HG03432 (cell line): Measurements from ENCODE around the gene SMIM28.
"Not testable (repeated sequence)": the region's sequence is repeated elsewhere in the genome, so short reads cannot be mapped to it uniquely, and the experiment has no call there.

Experiments
- ATAC-seq: cut with Tn5 transposase; IDR thresholded peaks from one replicate; pipeline ENCODE4 v1.9.1; 2021; ENCODE audit warnings: mild to moderate bottlenecking, moderate library complexity; ENCODE audit not compliant: unreplicated experiment

The SMIM28 gene

DNA sequence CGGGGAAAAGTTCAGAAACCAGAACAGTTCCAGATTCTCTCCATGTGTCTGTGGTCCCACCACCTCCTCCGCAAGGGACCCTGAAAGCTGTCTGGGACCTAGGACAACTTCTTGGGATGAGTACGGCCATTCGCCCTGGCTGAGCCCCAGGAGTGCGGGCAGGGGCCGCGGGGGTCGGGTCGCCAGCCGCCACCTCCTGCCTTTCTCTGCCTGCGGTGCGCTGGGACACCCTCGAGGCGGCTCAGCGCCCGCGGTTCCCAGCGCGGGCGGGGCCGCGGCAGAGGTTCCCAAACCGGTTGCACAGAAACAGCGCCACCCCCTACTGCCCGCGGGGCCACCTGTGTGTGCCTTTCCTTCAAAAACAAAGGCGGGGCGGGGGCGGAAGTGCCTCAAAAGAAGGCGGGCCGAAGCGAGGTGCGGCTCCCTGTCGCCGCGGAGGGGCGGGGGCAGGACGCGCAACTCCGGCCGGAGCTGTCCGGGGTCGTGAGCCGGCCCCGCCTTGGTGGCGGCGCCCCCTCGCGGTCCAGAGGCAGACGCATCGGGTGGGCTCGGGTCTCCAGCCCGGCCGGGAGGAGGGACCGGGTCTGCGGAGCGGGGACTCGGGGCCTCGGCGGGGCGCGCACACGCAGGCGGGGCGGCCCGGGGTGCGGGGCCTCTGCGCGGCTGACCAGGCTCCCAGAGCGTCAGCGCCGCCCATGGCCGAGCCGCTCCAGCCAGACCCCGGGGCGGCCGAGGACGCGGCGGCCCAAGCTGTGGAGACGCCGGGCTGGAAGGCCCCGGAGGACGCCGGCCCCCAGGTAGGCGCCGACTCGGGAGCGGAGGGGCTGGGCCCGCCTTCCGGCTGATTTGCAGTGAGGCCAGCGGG, 26.3 kb downstream of the SMIM28 start, which contains the start of gene HEBP2:
TSS of gene HEBP2 (plus strand) at position 423 of the 865 bp plus-strand sequence. CDS start at position 696, 273 bp downstream.
- ATAC-seq = peak; percentile 96

GRCh38 chr6:138404666-138405337, 27.1 kb downstream of the SMIM28 start:
- ATAC-seq = no peak

GRCh38 chr6:138405816-138406413, 28.2 kb downstream of the SMIM28 start:
- ATAC-seq = no peak

DNA sequence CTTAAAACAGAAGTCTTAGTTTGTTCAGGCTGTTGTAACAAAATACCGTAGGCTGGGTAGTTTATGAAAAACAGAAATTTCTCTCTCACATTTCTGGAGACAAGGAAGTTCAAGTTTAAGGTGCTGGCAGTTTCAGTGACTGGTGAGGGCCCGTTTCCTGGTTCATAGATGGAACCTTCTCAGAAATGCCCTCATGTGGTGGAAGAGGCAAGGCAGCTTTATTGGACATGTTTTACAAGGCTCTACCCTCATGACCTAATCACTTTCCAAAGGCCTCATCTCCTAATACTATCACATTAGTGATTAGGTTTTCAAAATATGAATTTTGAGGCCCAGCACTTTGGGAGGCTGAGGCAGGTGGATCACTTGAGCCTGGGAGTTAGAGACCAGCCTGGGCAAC, 28.7 kb downstream of the SMIM28 start:
- no peak for ATAC-seq

- ATAC-seq = no peak
These were observed 32.5 kb downstream of the SMIM28 start for GRCh38 chr6:138410048-138410735.

GRCh38 chr6:138410972-138411880, 33.5 kb downstream of the SMIM28 start:
- peak; percentile 89 for ATAC-seq

DNA sequence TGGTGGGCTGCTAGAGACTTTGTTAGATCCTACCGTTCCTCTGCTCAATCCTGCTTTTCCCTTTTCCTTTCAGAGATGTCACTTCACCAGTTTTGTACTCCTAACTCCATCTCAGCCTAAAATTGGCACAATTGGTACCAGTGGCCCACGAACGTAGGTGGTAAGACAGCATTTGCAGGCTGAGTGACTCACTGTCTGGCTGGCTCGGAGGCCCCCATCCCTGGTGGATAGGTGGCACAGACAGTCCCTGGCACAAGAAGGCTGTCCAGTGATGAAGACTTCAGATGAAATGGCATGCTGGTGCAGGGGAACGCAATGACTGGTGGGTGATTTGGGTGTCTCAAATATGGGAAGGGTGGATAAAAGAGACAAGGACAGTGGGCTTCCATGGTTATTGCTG, 37.4 kb downstream of the SMIM28 start:
- ATAC-seq = no peak

DNA sequence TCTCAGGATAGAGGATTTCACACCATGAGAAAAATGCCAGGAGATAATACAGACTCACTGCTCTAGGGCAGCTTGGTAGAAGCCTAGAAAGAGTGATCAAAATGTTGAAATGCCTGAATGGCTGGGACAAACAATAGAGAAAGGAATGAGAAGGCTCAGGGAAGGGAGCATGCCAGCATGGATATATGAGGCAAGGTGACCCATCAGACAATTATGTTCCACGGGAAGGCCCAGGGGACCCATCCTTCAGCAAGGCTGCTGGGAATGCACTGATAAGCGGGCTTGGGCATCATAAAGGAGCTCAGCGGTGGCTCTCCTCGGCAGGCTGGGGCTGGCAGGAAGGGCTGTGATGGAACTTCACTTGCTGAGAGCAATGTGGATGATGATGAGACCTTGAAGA, 38.5 kb downstream of the SMIM28 start:
- no peak for ATAC-seq

GRCh38 chr6:138417493-138418117, 39.9 kb downstream of the SMIM28 start:
- no peak for ATAC-seq

GRCh38 chr6:138418118-138418742, 40.5 kb downstream of the SMIM28 start:
- ATAC-seq = no peak

GRCh38 chr6:138419766-138420165, 42.1 kb downstream of the SMIM28 start:
- ATAC-seq = no peak

DNA sequence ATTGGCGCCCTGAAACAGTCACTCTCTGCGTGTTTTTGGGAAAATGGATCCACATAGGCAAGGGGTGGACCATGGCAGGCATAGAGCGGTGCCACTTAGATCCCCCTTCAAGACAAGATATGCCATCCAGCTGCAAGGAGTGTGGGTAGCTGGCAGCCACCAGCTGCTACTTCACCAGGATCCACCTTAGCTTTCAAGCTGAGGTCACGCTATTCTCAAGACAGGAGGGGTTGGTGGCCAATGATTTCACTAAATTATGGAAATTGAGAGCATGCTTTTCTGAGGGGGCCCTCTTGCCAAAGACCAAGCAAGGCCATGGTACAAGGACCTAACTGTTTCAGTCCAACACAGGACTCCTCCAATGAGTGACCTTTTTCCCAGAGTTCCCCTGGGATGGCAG, 42.7 kb downstream of the SMIM28 start:
- ATAC-seq = no peak

GRCh38 chr6:138421089-138421488, 43.4 kb downstream of the SMIM28 start:
- ATAC-seq = no peak

GRCh38 chr6:138421608-138422007, 43.9 kb downstream of the SMIM28 start:
- ATAC-seq = no peak

DNA sequence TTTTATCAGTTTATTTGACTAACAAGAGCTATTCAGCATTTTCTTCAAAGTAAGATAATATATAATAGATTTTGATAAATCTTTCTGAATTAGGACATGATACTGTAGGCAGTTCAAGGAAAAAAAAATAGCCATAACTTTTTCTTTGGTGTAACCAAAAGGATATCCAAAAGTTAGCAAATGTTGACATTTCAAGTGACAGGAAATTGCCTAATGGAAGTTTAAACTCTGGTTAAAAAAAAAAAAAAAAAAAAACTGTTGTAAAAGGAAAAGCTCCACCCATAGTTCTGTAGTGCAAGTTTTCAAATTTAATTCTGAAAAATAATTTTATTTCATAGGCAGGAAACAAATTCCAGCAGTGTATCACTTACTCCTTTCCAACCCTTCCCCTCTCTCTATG, 45.2 kb downstream of the SMIM28 start:
- ATAC-seq = no peak

DNA sequence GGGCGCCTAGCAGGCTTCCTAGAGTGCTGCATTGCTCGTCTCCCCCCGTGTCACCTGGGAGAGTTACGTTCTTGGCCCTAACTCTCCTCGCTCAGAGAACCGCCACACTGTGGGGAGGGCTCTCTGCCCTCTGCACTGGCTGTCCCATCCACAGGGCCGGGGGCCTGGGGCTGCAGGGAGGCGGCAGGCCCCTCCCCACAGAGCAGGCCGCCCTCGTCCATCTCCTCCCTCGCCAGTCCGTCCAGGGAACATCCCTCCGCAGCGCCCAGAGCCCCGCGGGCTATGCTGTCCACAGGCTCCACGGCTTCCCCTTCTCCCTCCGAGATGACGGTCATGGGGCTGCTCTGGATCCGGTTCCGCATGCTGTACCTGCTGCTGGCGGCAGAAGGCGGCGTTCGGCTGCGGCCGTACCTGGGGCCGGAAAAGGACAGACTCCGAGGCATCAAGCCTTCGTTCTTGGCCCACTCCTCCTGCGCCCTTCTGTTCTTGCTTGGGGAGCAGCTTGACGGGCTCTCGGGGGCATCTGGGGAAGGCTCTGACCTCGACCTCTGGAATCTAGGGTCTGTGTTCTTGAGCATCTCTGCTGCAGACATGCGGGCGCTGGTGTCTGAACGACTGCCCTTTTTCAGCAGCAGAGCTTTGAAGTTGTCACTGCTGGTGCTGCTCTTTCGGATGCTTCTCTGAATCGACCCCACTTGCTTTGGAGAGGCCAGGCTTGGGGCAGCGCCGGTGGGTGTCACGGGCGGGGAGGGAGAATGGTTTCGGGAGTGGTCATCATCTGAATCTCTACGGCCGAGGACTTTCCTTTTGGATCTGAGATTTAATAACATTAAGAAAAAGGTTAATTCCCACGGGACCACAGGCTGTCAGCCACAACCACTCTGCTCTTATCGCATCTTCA, 46.5 kb downstream of the SMIM28 start:
- ATAC-seq = no peak

DNA sequence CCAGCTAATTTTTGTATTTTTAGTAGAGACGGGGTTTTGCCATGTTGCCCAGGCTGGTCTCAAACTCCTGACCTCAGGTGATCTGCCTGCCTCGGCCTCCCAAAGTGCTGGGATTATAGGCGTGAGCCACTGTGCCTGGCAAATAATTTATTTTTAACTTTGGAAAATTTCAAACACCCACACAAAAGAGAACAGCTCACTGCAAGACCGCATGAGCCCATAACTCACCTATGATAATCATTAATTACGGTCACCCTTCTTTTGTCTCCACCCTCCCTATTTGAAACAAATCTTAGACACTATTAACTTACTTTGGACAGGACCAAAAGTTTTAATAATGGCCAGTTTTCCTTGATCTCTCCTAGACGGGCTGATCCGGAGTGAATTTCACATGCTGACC, 47.6 kb downstream of the SMIM28 start:
- ATAC-seq = not testable (repeated sequence)

- ATAC-seq = no peak
These were observed 48.9 kb downstream of the SMIM28 start for GRCh38 chr6:138426500-138427123.
